GM19239 (cell line): Measurements from ENCODE around the gene TNFAIP2.

Experiments used
- DNase-seq: peaks from one replicate; pipeline ENCODE4 v3.0.0; 2011; ENCODE audit warnings: low spot score; ENCODE audit not compliant: insufficient read length
- FAIRE-seq: peaks from 2 replicates; lab custom pipeline; 2011; peaks lifted over from hg19 to GRCh38; lab: Jason Lieb, UNC

Gene TNFAIP2

DNA sequence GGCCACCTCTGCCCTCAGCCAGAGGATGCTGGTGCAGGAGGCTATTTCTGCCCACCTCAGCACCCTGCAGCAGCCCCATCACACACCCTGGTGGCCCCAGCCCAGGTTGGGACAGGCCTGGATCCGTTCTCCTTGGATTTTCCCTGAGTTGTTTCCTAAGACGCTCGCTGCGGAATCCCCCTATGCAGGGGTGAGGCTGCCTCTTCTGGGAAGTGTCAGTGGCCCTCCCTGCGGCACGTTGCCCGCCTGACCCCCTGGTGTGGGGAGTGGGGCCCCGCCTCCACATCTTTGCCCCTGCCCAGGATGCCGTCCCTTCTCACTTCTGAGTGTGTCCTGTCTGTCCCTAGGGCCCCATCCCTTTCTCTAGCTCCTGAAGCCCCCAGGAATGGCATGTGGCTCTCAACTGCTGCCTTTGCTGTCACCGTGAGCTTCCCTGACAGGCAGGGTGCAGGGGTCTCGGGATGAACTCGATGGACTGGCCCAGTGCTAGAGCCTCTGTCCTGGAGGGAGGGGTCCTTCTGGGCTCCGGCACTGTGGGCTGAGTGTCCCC is 29.3 kb upstream of the TNFAIP2 start:
- no peak for FAIRE-seq

DNA sequence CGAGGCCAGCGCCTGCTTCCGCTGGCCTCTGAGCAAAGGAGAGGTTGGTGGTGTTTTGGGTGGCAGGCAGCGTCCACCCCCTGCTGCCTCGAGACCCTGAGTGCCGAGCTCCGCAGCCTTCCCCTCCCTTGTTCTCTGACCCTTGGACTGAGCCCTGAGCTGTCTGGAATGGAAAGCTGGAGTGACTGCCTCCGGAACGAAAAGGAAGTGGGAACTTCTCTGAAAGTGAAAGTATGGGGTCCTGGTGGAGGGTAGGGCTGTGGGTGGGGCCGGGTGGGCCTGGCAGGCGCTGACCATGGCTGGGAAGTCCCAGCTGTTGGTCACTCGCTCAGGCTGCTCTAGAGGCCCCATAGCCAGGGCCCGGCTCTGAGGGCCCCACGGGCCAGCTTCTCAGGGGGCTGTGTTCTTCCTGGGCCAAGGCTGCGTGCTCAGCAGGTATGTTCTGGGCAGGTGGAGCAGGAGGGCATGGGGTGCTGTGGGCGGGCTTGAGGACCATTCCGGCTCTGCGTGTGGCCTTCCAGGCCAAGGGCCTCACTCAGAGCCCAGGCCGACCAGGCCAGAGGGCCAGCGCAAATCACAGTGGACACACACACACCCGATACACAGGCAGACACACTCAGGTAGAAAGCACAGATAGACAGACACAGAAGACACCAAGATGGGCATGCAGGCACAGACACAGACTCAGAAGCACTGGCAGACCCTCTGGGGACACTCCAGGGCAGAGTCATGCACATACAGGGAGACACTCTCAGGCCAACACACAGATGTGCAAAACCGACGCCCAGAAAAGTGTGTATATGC is 28.7 kb upstream of the TNFAIP2 start, which contains the start of gene EXOC3L4:
TSS of gene EXOC3L4 (plus strand) at position 320 of the 804 bp plus-strand sequence. CDS start 5,495 bp downstream, outside the sequence.
- FAIRE-seq: no peak
- DNase-seq: no peak

More for the DNA sequence above, 29.3 kb upstream of the TNFAIP2 start:
- DNase-seq: no peak

DNA sequence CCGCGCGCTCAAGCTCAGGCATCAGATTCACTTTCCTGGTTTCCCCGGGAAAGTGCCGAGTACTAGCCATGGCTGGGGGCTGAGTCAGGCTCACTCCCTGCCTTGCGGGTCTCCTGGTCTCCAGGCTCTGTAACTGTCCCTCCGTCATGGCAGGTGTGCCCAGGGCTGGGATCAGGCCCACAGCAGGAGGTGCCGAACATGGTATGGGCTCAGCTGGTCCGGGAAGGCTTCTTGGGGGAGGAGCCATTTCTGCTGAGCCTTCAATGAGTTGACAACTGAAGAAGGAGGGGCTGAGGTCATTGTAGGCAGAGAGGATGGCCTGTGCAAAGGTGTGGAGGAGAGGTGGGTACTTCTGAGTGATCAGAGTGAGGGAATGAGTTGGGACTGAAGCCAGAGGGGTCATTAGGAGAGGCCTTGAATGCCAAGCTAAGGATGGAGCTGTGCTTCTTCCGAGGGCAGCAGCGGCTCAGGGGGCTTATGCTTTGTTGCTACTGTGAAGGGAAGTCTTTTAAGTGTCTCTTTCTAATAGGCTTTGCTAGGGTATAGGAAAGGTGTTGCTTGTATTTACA is 28.0 kb upstream of the TNFAIP2 start:
- no peak for FAIRE-seq

DNA sequence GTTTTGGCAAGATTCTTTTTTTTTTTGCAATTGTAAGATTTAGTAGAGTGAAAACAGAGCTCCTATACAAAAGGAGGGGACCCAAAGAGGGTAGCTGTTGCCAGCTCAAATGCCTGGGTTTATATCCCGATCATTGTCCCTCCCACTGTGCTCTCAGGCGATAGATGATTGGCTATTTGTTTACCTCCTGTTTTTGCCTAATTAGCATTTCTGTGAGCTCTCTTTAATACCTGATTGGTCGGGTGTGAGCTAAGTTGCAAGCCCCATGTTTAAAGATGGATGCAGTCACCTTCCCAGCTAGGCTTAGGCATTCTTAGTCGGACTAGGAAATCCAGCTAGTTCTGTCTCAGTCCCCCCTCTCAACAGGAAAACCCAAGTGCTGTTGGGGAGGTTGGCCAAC is 26.9 kb upstream of the TNFAIP2 start:
- FAIRE-seq (no peak), DNase-seq (no peak)

More for the DNA sequence above, 28.0 kb upstream of the TNFAIP2 start:
- DNase-seq: no peak

DNA sequence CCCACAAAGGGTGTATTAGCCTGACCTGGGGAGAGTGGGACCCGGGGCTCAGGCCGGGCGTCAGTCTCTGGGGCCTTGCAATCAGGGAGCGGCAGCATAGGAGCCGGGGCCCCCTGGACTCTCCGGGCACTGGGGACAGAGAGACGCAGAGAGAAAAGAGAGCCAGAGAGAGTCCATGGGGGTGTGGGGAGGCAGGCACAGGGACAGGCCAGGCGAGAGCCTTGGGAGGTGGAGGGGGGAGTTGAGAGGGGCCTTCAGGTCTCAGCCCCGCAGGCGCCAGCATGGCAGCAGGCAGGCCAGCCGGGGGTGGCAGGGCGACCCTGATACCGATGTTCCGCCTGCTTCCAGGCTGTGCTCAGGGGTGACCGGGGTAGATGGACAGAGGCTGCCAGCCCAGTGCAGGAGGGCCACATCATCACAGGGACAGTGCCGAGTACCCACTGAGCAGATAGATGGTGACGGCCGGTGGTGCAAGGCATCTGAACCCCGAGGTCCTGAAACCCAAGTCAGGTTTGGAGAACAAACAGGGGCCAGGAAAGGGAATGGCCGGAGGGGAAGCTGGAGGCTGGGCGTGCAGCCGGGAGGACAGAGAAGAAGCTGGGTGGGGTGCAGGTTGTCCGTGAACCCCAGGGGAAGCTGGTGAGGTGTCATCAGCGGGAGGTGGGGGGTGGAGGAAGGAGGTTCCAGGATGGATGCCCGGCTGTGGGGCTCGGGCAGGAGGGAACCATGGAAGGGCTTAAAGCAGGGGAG is 25.8 kb upstream of the TNFAIP2 start:
- FAIRE-seq (no peak), DNase-seq (no peak)

DNA sequence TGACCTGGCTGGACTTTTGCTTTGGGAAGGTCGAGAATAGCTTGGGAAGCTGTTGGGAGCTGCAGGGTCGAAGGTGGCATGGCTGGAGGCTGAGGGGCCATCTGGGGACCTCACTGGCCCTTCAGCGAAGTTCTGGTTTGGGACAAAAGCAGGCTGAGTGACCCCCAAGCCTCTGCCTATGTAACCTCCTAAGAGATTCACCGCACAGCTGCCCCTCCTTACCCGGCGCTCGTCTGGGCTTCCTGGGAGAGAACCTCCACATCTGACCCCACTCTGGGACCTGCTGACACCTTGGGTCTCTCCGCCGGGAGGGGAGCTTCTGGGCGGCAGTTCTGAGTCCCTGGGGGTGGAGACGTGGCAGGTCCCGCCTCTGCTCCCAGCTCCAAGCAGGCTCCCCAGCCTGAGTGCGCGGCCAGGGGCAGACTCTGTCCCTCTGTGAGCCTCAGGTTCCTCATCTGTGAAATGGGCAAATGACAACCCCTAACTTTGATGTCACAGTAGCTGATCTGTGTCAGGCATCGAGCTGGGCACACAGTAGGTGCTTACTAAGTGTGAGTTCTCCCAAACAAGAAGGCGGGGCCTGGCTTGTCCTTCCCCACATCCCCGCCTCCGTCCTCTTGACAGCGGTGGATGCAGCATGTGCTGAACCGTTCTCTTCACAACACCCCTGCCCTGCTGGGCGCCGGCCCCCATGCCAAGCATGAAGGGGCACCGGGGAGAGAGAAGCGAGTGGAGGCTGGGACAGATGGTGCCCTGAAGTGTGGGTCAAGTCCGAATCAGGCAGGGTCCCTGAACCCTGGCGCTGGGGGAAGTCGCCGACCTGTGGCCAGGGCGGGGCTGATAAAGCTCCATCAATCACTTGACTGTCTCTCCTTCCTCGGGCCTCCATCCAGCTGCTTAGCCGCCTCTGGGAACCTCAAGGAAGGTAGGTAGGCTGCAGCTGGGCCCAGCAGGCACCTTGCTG is 25.0 kb upstream of the TNFAIP2 start:
- no peak for FAIRE-seq

DNA sequence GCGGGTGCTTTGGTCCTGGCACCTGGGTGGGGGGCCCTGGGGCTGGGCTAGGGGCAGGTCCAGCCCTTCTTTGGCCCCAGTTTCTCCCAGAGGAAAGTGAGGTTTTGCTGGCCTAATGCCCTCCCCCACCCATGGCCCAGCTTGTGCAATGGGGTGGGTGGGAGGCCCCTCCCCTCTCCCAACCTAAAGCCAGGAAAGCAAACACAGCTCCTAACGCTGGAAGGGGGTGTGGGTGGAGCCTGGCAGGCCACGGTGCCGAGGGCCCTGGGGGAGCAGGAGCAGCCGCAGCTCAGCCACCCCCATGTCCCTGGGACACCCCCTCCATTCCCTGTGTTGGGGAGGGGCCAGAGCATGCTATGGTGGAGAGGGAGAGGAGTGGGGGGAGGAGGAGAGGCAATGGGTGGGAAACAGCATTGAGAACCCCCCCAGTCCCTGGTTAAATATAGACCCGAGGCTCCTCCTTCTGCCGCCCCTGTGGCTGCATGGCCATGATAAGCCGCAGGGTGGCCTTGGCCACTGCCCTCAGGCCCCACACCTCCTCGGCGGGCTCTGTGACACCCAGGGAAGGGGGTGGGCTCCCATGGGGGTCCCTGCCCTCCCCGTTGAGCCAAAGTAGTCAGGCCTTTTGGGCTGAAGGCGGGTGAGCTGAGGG is 24.1 kb upstream of the TNFAIP2 start:
- FAIRE-seq (no peak), DNase-seq (no peak)

More for the DNA sequence above, 25.0 kb upstream of the TNFAIP2 start:
- no peak for DNase-seq

DNA sequence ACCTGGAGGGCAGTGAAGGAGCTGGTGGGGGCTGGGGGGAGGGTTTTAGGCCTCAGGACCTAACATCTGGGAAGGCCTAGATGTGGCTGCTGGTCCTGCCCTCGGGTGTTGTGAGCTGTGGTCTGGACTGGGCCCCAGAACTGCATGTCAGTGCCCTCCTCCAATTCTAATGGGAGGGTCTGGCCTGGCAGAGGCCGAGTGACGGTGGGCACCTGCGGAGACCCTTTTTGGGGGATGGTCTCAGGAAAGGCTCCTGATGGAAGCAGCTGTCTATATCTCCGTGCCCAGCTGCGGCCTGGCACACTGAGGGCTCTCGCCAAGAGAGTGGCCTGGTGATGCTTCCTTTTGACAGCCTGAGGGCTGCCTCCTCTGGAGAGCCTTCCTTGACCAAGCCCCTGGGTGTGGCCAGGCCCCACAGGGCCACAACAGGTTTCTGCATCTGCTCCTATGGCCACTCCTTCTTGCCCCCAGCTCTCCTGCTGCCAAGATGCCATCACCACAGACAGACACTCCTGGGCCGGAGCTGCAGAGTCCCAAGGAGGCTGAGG is 23.5 kb upstream of the TNFAIP2 start:
- FAIRE-seq (no peak), DNase-seq (no peak)

DNA sequence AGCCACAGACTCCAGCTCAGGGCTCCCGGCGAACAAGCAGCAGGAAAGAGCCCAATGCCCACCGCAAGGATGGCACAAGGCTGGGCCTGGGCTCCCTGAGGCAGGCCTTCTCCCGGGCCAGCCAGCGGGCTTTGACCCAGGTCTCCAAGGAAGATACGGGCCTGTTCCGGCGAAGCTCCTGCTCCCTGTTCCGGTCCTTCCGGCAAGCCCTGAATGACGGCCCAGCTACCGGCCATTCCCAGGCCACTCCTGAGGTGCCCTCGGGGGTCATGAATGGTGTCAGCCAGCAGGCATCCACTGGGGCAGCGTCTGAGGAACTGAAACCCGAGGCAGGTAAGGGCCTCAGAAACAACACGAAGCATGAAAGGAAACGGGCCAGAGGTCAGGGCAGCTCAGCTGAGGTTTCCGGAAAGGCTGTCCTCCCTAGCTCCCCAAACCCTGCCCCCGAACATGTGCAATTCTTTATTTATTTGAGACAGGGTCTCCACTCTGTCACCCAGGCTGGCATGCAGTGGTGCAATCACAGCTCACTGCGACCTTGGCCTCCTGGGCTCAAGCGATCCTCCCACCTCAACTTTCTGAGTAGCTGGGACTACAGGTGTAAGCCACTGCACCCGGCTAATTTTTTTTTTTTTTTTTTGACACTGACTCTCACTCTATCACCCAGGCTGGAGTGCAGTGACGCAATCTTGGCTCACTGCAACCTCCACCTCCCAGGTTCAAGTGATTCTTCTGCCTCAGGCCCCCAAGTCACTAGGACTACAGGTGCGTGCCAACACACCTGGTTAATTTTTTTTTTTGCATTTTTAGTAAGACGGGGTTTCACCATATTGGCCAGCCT is 22.8 kb upstream of the TNFAIP2 start:
- DNase-seq: peak; percentile 65
- FAIRE-seq: peak; percentile 21

DNA sequence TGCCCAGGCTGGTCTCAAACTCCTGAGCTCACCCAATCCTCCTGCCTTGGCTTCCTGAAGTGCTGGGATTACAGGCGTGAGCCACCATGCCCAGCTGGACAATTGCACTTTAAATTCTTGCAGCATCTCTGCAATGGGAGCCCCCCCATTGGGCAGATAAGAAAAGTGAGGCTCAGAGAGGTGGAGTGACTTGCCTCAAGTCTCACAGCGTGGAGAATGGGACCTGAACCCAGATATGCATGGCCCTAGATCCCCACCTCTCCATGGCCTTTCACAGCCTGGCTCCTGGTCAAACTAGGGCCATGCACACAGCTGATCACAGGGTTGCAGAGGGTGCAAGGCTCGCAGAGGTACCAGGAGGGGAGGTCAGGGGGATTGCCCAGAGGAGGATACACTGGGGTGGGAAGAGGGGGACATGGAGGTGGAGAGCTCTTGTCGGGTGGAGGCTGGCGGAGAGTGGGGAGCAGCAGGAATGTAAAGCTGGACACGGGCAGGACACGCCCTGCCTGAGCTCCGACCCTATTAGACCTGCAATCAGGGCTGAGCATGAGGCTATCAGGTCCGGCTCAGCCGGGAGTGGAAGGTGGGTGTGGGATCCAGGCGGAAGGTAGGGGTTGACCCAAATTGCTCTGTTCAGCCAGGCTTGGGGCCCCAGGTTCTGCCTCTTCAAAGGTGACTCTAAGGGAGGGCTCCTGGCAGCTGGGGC is 21.9 kb upstream of the TNFAIP2 start:
- FAIRE-seq (no peak), DNase-seq (no peak)

DNA sequence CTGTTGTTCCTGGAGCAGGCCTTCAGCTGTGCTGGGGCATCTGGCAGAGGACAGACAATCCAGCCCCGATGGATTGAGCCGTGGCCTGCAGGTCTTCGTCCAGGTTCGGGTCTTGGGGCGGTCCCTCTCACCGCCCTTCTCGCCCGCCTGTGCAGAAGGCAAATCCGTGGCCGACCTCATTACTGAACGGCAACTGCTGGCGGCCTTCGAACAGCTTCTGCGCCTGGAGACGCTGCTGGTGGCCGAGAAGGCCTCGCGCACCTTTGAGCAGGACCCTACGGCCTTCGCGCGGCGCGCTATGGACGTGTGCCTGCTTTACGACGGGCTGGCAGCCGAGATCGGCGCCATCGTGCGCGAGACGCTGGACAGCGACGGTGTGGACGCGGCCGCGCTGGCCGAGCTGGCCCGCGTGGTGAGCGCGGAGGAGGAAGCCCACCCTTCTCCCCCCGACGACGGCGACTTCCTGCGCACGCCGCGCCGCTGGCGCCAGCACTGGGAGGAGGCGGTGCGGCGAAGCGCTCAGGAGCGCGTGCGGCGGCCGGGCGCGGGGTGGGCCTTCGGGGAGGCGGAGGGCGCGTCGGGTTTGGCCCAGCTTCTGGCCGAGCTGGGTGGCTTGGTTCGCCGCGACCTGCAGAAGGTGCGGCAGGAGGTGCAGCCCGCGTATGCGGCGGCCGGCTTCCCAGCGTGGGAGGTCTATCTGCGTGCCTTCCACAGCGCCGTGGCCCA is 21.1 kb upstream of the TNFAIP2 start:
- FAIRE-seq: no peak
- DNase-seq: no peak

DNA sequence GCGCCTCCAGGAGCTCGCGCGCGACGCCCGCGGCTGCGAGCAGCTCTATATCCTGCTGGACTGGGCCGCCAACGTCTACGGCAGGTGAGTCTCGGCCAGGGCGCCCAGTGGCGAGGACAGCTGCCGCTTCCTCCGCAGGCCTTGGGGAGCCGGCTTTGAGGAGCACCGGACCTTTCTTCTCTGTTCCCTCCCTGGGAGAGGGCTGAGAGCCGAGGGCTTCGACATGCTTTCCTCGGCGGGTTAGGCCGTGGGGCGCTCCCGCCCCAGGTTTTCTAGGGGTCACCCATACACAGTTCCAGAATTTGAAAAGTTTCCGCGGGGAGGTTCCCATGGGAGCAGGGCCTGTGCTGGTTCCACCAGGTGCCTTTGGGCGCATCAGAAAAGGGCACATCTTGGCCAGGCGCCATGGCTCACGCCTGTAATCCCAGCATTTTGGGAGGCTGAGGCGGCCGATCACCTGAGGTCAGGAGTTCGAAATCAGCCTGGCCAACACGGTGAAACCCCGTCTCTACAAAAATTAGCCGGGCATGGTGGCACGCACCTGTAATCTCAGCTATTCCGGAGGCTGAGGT is 20.5 kb upstream of the TNFAIP2 start:
- FAIRE-seq (no peak), DNase-seq (no peak)

DNA sequence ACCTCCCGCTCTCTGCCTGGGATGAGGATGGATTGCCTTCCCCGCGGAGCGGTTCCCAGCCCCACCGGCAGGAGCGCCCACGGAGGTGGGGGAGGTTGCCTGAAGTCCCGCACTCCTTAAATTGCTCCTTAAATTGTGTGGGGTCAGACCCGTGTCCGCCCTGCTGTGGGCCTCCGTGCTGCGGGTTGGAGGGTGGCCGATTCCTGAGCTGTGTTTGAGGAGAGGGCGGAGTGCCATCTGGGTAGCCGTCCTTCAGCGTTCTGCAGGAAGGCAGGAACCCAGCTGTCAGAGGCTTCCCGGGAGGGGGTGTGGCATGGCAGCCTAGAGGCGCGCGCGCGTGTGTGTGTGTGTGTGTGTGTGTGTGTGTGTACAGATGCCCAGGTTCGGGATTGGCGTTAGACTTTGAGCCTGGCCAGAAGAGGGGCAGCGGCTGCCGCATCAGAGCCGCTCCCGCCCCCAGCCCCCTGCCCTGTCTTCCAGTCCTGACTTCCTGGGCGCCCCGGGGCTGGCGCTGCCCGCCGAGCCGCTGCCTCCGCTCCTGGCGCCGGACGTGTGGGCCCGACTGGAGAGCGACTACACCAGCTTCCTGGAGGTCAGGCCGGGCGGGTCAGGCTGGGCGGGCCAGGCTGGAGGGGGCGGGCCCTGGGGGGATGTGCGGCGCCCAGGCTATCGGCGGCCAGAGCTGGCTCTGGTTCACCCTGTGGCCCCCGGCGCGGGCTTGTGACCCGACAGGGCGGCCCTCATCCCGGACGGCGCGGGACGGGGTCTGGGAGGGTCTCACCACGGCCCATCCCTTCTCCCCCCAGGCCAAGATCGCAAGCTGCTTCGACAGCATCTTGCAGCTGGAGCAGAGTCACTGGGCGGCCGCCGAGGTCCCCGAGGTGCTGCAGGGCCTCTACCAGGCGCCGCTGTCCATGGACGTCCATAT is 19.5 kb upstream of the TNFAIP2 start:
- no peak for FAIRE-seq
- no peak for DNase-seq

DNA sequence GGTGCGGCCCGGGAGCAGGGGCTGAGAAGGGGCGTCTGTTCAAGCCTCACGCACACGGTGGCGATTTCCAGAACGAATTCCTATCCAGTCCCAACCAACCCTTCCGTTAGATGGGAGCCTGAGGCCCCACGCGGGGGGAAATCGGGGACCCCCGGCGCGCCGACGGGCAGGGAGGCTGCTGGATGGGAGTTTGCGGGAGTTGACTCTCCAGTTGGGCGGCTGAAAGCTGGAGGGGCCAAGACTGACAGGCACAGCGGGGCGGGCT is 18.9 kb upstream of the TNFAIP2 start:
- DNase-seq: no peak
- FAIRE-seq: no peak

DNA sequence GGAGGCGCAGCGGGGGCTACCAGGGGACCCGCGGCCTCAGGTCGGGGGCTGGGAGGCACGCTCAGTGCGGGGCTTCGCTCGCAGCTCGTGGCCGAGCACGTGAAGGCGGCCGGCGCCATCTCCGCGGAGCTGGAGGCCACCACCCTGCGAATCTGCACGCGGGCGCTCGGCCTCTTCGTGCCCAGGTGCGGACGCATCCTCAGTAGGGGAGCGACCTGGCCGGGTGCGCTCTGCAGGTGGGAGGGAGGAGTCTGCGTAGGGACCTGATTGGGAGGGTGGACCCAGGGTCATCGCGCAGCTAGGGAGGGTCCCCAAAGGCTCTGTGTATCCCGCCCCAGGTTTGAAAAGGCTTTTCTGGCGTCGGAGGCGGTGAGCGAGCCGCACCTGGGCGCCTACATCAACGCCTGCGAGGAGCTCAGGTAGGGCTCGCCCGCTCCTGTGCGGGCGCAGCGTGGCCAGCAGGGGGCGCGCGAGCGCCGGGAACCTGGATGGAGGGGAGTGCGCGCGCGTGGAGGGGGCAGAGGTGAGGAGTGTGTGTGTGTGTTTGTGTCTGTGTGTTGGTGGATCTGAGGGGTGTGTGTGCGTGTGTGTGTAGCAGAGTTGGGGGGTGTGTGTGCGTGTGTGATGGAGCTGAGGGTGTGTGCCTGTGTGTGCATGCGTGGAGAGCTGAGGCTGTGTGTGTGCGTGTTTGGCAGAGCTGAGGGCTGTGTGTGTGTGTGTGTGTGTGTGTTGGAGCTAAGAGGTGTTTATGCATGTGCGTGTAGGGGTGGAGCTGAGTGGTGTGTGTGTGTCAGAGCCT is 18.4 kb upstream of the TNFAIP2 start:
- FAIRE-seq (peak; percentile 65), DNase-seq (peak; percentile 91)
